ENCODE results near the gene PICK1. TPM values are rescaled to one million over a fixed set of nuclear protein-coding genes. Genes with fewer than 3 reads are reported as not detected.
A peak's percentile ranks its signal among the peaks of the same experiment; 100 is the strongest.

PICK1 gene
- total and polyA plus RNA-seq, 2 of the 13 experiments (the other 11 are each of a cell fraction or from before 2014, with no cell fraction given), result 19.3 to 25.3 TPM

- TF ChIP-seq NFAT5 (CRISPR knock-in tag; IDR thresholded peaks at IDR 0.05), result no peak
- 0 out of 2 replicates have a peak, but pooled peaks have one; percentile 28 for TF ChIP-seq POLR2AphosphoS5 (IDR thresholded peaks at IDR 0.05; ENCODE audit: low read depth, low read length)
- no peak for TF ChIP-seq MED13 (CRISPR knock-in tag; IDR thresholded peaks at IDR 0.05)
- TF ChIP-seq CHCHD3 (CRISPR knock-in tag; IDR thresholded peaks at IDR 0.05), result no peak
- no peak for TF ChIP-seq ARID3A (IDR thresholded peaks at IDR 0.05; ENCODE audit: low read depth, low read length)
- no peak for TF ChIP-seq ZNF619 (CRISPR knock-in tag; IDR thresholded peaks at IDR 0.05)
- peak; percentile 76 for TF ChIP-seq RXRB (CRISPR knock-in tag; IDR thresholded peaks at IDR 0.05; ENCODE audit: borderline replicate concordance)
- no peak for TF ChIP-seq ZZZ3 (CRISPR knock-in tag; IDR thresholded peaks at IDR 0.05; ENCODE audit: borderline replicate concordance)
- no peak for TF ChIP-seq ZNF160 (CRISPR knock-in tag; IDR thresholded peaks at IDR 0.05)
- TF ChIP-seq ZNF687 (CRISPR knock-in tag; IDR thresholded peaks at IDR 0.05), result peak; percentile 95
- TF ChIP-seq CHD2 (IDR thresholded peaks at IDR 0.05; ENCODE audit: low read depth, low read length), result no peak
- no peak for TF ChIP-seq BRD4 (CRISPR knock-in tag; IDR thresholded peaks at IDR 0.05)
- no peak for TF ChIP-seq ZNF354B (CRISPR knock-in tag; IDR thresholded peaks at IDR 0.05)
- no peak for TF ChIP-seq FOXJ3 (CRISPR knock-in tag; IDR thresholded peaks at IDR 0.05; ENCODE audit: borderline replicate concordance)
- TF ChIP-seq ZNF180 (CRISPR knock-in tag; IDR thresholded peaks at IDR 0.05; ENCODE audit: borderline replicate concordance, low read depth), result no peak
- no peak for TF ChIP-seq ZNF207 (IDR thresholded peaks at IDR 0.05; ENCODE audit: borderline replicate concordance)
- TF ChIP-seq ZNF672 (CRISPR knock-in tag; IDR thresholded peaks at IDR 0.05), result no peak
- no peak for TF ChIP-seq ZNF260 (CRISPR knock-in tag; IDR thresholded peaks at IDR 0.05; ENCODE audit: borderline replicate concordance, low read depth)
- peak; percentile 19; the same call in 1 of the 2 replicates for TF ChIP-seq FOXA3 (CRISPR knock-in tag; IDR thresholded peaks at IDR 0.05)
These were observed 50.7 kb downstream of the PICK1 start (continued) for GRCh38 chr22:38107692-38108515.

All from HepG2 (cell line).